ENCODE data around the gene TRMT61A. TPM values are rescaled to one million over a fixed set of nuclear protein-coding genes. Genes with fewer than 3 reads are reported as not detected.

TRMT61A gene
- polyA plus RNA-seq, 1 donor from 2014 or later = 8.2 TPM

DNA sequence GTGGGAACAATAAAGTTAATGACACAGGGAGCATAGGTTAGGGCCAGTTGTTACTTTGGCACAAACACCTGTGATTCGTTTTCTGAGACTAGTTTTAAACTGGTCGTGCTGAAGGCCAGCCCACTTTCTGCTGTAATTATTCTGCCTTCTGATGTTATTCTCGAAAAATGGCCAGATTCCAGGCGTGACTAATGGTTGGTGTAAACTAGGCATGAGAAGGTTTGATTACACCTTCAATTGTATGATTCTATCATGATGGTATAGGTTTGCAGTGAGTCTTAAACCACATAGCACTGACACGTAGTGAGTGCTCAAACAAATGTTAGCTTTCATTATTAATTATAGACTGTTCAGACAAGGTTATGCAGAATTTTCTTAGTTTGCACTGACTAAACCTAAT is 45.4 kb upstream of the TRMT61A start:
- Histone ChIP-seq H3K9me3 (ENCODE audit: low read length) (no peaks in the 10 kb centered on the region), H3K79me2 (replicated peaks; ENCODE audit: insufficient read depth, low read length) (no peaks in the 10 kb centered on the region), H3F3A (ENCODE audit: insufficient read depth, low read length, poor library complexity, severe bottlenecking) (no peaks in the 10 kb centered on the region), H3K9ac (ENCODE audit: low read length) (no peak overlapping the region), H3K27ac (ENCODE audit: low read length) (no peak overlapping the region), H2AFZ (ENCODE audit: low read depth, low read length) (no peak overlapping the region), H3K9me2 (ENCODE audit: insufficient read depth, low read length) (no peaks in the 10 kb centered on the region), H3K4me2 (ENCODE audit: low read length) (no peak overlapping the region), H4K20me1 (ENCODE audit: insufficient read depth) (no peaks in the 10 kb centered on the region), H3K36me3 (ENCODE audit: insufficient read depth, low read length) (peaks cover 7% of the 10 kb centered on the region), H3K27me3 (ENCODE audit: insufficient read depth, low read depth, low read length) (no peaks in the 10 kb centered on the region), H3K4me3 (ENCODE audit: low read length) (no peak overlapping the region)
- TF ChIP-seq, protein P1, sequence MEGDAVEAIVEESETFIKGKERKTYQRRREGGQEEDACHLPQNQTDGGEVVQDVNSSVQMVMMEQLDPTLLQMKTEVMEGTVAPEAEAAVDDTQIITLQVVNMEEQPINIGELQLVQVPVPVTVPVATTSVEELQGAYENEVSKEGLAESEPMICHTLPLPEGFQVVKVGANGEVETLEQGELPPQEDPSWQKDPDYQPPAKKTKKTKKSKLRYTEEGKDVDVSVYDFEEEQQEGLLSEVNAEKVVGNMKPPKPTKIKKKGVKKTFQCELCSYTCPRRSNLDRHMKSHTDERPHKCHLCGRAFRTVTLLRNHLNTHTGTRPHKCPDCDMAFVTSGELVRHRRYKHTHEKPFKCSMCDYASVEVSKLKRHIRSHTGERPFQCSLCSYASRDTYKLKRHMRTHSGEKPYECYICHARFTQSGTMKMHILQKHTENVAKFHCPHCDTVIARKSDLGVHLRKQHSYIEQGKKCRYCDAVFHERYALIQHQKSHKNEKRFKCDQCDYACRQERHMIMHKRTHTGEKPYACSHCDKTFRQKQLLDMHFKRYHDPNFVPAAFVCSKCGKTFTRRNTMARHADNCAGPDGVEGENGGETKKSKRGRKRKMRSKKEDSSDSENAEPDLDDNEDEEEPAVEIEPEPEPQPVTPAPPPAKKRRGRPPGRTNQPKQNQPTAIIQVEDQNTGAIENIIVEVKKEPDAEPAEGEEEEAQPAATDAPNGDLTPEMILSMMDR (IDR thresholded peaks at IDR 0.05; ENCODE audit: poor library complexity, severe bottlenecking) = no peak
- TF ChIP-seq RAD21 (conservative IDR thresholded peaks at IDR 0.05) = no peak
- no peak for TF ChIP-seq TAF1 (IDR thresholded peaks at IDR 0.05; ENCODE audit: low read depth)
- no peak for TF ChIP-seq MXI1 (conservative IDR thresholded peaks at IDR 0.05; ENCODE audit: poor library complexity, severe bottlenecking)
- TF ChIP-seq, protein P2, sequence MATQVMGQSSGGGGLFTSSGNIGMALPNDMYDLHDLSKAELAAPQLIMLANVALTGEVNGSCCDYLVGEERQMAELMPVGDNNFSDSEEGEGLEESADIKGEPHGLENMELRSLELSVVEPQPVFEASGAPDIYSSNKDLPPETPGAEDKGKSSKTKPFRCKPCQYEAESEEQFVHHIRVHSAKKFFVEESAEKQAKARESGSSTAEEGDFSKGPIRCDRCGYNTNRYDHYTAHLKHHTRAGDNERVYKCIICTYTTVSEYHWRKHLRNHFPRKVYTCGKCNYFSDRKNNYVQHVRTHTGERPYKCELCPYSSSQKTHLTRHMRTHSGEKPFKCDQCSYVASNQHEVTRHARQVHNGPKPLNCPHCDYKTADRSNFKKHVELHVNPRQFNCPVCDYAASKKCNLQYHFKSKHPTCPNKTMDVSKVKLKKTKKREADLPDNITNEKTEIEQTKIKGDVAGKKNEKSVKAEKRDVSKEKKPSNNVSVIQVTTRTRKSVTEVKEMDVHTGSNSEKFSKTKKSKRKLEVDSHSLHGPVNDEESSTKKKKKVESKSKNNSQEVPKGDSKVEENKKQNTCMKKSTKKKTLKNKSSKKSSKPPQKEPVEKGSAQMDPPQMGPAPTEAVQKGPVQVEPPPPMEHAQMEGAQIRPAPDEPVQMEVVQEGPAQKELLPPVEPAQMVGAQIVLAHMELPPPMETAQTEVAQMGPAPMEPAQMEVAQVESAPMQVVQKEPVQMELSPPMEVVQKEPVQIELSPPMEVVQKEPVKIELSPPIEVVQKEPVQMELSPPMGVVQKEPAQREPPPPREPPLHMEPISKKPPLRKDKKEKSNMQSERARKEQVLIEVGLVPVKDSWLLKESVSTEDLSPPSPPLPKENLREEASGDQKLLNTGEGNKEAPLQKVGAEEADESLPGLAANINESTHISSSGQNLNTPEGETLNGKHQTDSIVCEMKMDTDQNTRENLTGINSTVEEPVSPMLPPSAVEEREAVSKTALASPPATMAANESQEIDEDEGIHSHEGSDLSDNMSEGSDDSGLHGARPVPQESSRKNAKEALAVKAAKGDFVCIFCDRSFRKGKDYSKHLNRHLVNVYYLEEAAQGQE (IDR thresholded peaks at IDR 0.05; ENCODE audit: borderline replicate concordance) = no peak
- TF ChIP-seq EZH2 (IDR thresholded peaks at IDR 0.05; ENCODE audit: borderline replicate concordance, insufficient read depth, low read length, poor library complexity, severe bottlenecking) = no peak
- no peak for TF ChIP-seq EP300 (conservative IDR thresholded peaks at IDR 0.05; ENCODE audit: poor library complexity, severe bottlenecking)
- TF ChIP-seq SMC3 (conservative IDR thresholded peaks at IDR 0.05; ENCODE audit: poor library complexity) = no peak
- TF ChIP-seq POLR2AphosphoS5 (IDR thresholded peaks at IDR 0.05) = no peak

DNA sequence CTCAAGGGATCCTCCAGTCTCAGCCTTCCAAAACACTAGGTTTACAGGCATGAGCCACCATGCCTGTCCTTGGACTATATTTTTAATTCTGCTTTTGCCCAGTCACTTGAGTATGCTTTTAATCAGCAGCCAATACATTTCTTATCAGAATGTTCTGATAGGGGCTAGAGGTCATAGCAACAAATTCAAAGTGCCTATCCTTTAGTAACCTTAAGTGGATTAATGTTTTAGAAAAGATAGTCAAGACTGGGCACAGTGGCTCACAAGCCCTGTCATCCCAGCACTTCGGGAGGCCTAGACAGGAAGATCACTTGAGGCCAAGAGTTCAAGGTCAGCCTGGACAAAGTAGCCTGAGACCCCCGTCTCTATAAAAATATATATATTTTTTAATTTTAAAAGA is 43.5 kb upstream of the TRMT61A start:
- TF ChIP-seq, protein P1 (IDR thresholded peaks at IDR 0.05; ENCODE audit: poor library complexity, severe bottlenecking) = no peak
- no peak for TF ChIP-seq EZH2 (IDR thresholded peaks at IDR 0.05; ENCODE audit: borderline replicate concordance, insufficient read depth, low read length, poor library complexity, severe bottlenecking)
- TF ChIP-seq SMC3 (conservative IDR thresholded peaks at IDR 0.05; ENCODE audit: poor library complexity) = no peak
- TF ChIP-seq EP300 (conservative IDR thresholded peaks at IDR 0.05; ENCODE audit: poor library complexity, severe bottlenecking) = no peak
- TF ChIP-seq, protein P2 (IDR thresholded peaks at IDR 0.05; ENCODE audit: borderline replicate concordance) = no peak
- TF ChIP-seq TAF1 (IDR thresholded peaks at IDR 0.05; ENCODE audit: low read depth) = no peak
- Histone ChIP-seq H3K9ac (ENCODE audit: low read length) (no peak overlapping the region), H2AFZ (ENCODE audit: low read depth, low read length) (no peak overlapping the region)

More for the DNA sequence above, 43.5 kb upstream of the TRMT61A start:
- H3K27me3 ChIP-seq (ENCODE audit: insufficient read depth, low read depth, low read length) = no peaks in the 10 kb centered on the region
- no peaks in the 10 kb centered on the region for H3K9me3 ChIP-seq (ENCODE audit: low read length)
- no peaks in the 10 kb centered on the region for H3K79me2 ChIP-seq (replicated peaks; ENCODE audit: insufficient read depth, low read length)
- H3K36me3 ChIP-seq (ENCODE audit: insufficient read depth, low read length) = peaks cover 5% of the 10 kb centered on the region
- no peaks in the 10 kb centered on the region for H3K9me2 ChIP-seq (ENCODE audit: insufficient read depth, low read length)
- no peak overlapping the region for H3K4me2 ChIP-seq (ENCODE audit: low read length)
- no peaks in the 10 kb centered on the region for H3F3A ChIP-seq (ENCODE audit: insufficient read depth, low read length, poor library complexity, severe bottlenecking)
- no peak overlapping the region for H3K4me3 ChIP-seq (ENCODE audit: low read length)
- H4K20me1 ChIP-seq (ENCODE audit: insufficient read depth) = no peaks in the 10 kb centered on the region
- H3K27ac ChIP-seq (ENCODE audit: low read length) = no peak overlapping the region

All from neural cell (in vitro differentiated cells).